Cardiac fibroblast (primary cell): ENCODE results near the gene MIB2.
A peak's percentile ranks its signal among the peaks of the same experiment; 100 is the strongest.

Source experiments
- DNase-seq, 2 donors: peaks; one replicate each; pipeline versions ENCODE4 v3.0.0 to v3.0.0-alpha.2; 2010; ENCODE audit warnings: low read depth in 2 of 2
- H3K4me3 ChIP-seq, 2 donors: replicated peaks in 1 of 2; 1 replicate in 1 of 2; 2 replicates in 1 of 2; pipeline ENCODE4 v1.5.1; 2011; ENCODE audit warnings: low read depth in 2 of 2, low read length in 2 of 2, mild to moderate bottlenecking in 2 of 2, moderate library complexity in 1 of 2
- TF ChIP-seq, protein P1 (sequence below): IDR thresholded peaks from one replicate; pipeline ENCODE4 v1.5.1; 2011; ENCODE audit warnings: low read depth, mild to moderate bottlenecking, low read length, inconsistent platforms

The MIB2 gene

DNA sequence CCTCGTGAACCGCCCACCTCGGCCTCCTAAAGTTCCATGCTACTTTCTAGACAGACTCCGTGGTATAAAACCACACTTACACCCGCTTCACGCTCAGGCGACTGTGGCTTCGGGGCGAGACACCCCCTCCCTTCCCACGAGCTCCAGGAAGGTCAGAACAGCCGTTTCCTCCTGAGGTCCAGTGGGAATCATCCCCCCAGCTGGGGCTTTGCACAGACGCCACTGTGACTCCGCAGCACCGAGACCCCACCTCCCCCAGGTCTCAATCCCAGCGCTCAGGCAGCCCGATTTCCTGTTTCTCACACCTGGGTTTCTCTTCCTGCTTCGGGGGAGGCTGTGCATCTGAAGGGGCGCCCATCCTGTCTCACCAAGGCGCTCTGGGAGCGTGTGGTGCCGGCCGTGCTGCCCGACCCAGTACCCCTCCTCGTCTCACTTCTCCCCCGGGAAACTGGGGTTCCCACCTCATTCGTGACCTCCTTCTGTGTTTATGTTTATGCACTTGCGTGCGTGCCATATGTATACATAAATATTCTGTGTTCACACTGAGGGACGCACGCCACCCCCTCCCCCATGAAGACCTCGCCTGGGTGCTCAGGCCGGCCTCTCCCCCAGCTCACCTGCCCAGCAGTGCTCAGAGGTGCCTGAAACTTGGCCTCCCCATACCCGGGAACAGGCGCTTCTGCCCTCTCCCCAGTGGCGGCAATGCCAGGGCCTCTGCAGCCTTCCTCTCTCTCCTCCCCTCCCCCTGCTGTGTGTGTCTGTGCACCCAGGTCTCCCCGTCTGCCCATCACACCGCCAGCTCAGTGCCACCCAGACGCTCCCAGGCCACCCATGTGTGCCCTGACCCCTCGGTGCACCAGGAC is 62.6 kb downstream of the MIB2 start:
- no peak for DNase-seq
- TF ChIP-seq, protein P1, sequence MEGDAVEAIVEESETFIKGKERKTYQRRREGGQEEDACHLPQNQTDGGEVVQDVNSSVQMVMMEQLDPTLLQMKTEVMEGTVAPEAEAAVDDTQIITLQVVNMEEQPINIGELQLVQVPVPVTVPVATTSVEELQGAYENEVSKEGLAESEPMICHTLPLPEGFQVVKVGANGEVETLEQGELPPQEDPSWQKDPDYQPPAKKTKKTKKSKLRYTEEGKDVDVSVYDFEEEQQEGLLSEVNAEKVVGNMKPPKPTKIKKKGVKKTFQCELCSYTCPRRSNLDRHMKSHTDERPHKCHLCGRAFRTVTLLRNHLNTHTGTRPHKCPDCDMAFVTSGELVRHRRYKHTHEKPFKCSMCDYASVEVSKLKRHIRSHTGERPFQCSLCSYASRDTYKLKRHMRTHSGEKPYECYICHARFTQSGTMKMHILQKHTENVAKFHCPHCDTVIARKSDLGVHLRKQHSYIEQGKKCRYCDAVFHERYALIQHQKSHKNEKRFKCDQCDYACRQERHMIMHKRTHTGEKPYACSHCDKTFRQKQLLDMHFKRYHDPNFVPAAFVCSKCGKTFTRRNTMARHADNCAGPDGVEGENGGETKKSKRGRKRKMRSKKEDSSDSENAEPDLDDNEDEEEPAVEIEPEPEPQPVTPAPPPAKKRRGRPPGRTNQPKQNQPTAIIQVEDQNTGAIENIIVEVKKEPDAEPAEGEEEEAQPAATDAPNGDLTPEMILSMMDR = no peak
- no peak overlapping the region for H3K4me3 ChIP-seq

DNA sequence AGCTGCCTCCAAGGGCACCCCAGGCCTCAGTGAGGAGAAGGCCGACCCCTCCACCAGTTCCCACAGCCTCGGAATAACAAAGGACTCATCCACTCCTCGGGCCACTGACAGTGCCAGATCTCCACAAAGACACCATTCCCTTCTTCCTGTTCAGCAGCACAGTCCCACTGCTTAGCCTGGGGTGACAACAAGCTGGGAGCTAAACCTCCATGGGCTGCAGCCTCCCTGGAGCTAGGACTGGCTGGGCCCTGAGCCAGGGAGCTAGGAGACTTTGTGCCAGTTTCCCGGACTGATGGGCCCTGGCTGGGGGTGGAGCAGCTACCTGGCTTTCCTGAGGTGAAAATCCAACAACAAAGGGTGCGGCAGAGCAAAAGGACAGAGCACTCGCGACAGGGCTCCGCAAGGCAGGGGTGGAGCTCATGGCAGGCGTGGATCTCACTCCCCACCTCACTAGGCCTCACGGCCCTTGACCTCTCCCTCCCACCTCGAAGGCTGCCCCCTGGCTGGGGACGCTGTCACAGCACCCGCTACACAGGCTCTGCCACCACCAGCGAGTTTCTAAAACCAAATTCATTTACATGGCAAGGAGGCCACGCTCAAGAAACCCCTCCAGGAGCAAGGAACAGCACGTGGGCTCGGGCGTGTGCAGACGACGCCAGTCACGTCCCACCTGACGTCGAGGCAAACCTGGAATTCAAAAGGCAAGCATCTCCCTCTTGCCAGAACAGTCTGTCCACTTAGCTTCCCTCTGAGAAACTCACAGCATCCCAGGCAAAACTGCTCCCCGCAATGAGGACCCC is 63.5 kb downstream of the MIB2 start:
- TF ChIP-seq, protein P1 = peak; percentile 32
- no peak for DNase-seq
- H3K4me3 ChIP-seq = no peak overlapping the region
